ENCODE data around the gene FILIP1. TPM values are rescaled to one million over a fixed set of nuclear protein-coding genes. Genes with fewer than 3 reads are reported as not detected.

Gene FILIP1
- total RNA-seq, 4 donors from 2014 or later, result 57.5 to 123 (median 93.8) TPM

GRCh38 chr6:75300531-75300855 is 193.1 kb downstream of the FILIP1 start:
- no peaks in the 10 kb centered on the region for H3K27me3 ChIP-seq
- TF ChIP-seq POLR2A (IDR thresholded peaks at IDR 0.05), result no peak
- TF ChIP-seq, protein P1, sequence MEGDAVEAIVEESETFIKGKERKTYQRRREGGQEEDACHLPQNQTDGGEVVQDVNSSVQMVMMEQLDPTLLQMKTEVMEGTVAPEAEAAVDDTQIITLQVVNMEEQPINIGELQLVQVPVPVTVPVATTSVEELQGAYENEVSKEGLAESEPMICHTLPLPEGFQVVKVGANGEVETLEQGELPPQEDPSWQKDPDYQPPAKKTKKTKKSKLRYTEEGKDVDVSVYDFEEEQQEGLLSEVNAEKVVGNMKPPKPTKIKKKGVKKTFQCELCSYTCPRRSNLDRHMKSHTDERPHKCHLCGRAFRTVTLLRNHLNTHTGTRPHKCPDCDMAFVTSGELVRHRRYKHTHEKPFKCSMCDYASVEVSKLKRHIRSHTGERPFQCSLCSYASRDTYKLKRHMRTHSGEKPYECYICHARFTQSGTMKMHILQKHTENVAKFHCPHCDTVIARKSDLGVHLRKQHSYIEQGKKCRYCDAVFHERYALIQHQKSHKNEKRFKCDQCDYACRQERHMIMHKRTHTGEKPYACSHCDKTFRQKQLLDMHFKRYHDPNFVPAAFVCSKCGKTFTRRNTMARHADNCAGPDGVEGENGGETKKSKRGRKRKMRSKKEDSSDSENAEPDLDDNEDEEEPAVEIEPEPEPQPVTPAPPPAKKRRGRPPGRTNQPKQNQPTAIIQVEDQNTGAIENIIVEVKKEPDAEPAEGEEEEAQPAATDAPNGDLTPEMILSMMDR (IDR thresholded peaks at IDR 0.05 in 4 of 5, conservative IDR thresholded peaks at IDR 0.05 in 1 of 5), result no peak
- no peaks in the 10 kb centered on the region for H3K36me3 ChIP-seq
- H3K27ac ChIP-seq, result peak overlapping the region; percentile 12 to 58 (median 46)
- intact Hi-C loops (cut with DNase I; ENCODE audit: low total_unique reads) (no loop called here), in situ Hi-C loops (cut with MboI; ENCODE audit: low sequenced_read_pairs in 4 of 4) (no loop called here)
- peaks cover 11 to 17% of the 10 kb centered on the region in 2 donors for H3K4me1 ChIP-seq
- DNase-seq, result no peak
- no peaks in the 10 kb centered on the region for H3K9me3 ChIP-seq
- H3K4me3 ChIP-seq, result no peak overlapping the region
- ATAC-seq, result no peak

DNA sequence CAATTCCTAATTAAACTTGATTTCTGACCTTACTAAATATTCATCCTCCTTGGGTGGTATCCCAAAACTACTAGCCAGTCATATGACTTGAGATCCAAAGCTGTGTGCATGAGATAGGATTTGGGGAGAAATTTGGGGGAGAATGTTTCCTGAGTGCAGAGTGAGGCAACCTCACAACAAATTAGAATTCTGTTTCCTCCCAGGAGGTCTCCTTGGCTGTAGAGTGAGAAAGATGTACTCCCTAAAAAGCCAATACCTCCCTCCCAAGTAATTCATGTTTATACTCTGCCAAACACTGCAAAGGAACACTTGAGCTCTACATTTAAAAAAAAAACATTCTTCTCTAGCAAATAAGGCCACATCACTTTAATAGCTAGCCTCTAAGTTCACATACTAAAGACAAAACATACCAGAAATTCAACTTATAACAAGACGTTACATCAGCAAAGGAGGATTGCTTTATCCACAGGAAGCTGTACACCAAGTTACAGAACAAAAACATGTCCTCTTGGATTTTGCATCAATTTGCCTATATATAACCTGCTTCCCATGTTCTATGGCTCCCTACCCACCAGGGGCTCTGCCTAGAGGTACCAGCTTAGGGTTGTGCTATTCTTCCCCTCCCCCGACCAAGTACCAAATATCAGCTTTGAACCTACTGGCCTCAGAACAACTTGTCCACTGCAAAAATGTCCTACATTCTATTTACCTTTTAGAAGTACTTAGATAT is 193.6 kb downstream of the FILIP1 start:
- H3K9me3 ChIP-seq, result no peaks in the 10 kb centered on the region
- peak overlapping the region; percentile 12 to 58 (median 46) for H3K27ac ChIP-seq
- TF ChIP-seq POLR2A (IDR thresholded peaks at IDR 0.05), result no peak
- TF ChIP-seq, protein P1 (IDR thresholded peaks at IDR 0.05 in 4 of 5, conservative IDR thresholded peaks at IDR 0.05 in 1 of 5), result no peak
- peaks cover 11 to 17% of the 10 kb centered on the region in 2 donors for H3K4me1 ChIP-seq
- no peaks in the 10 kb centered on the region for H3K36me3 ChIP-seq
- no peak overlapping the region for H3K4me3 ChIP-seq
- intact Hi-C loops (cut with DNase I; ENCODE audit: low total_unique reads) (loop anchor here (2.0 kb wide), 1 partner anchor 227 kb away; no protein-coding TSS in a partner anchor), in situ Hi-C loops (cut with MboI; ENCODE audit: low sequenced_read_pairs in 4 of 4) (loop anchor here in 3 of 4 donors (10.0 kb wide), 1 partner anchor 205 kb away; no protein-coding TSS in a partner anchor)
- ATAC-seq (no peak), DNase-seq (no peak)
- H3K27me3 ChIP-seq, result no peaks in the 10 kb centered on the region

- H3K4me1 ChIP-seq, result peaks cover 23 to 27% of the 10 kb centered on the region in 2 donors
- TF ChIP-seq, protein P1 (IDR thresholded peaks at IDR 0.05 in 4 of 5, conservative IDR thresholded peaks at IDR 0.05 in 1 of 5), result peak; percentile 58 to 79 (median 67)
- no peak for TF ChIP-seq POLR2A (IDR thresholded peaks at IDR 0.05)
These were observed 196.5 kb downstream of the FILIP1 start for GRCh38 chr6:75296811-75297779.

DNA sequence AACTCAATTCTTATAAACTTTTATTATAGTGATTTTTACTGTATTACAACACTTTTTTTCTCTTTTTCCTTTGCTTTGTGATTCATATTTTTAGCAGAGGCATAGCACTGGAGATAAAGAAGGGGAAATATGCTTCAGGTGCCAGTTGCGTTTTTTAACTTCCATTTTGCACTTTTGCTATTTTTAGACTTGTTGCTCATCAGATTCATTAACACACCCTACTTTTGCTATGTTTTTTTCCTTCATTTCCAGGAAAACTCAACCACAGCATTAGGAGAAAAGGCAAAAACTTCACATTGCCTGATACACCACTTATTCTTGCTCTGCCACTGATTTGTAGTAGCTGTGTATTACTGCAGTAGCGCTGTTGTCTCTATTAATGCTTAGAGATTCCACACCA is 201.0 kb downstream of the FILIP1 start:
- ATAC-seq, result no peak
- in situ Hi-C loops (cut with MboI; ENCODE audit: low sequenced_read_pairs in 4 of 4), result loop anchor here in 3 of 4 donors (10.0 kb wide), 1 partner anchor 212 kb away; no protein-coding TSS in a partner anchor

More at GRCh38 chr6:75296811-75297779, 196.5 kb downstream of the FILIP1 start:
- no peaks in the 10 kb centered on the region for H3K27me3 ChIP-seq
- no peaks in the 10 kb centered on the region for H3K9me3 ChIP-seq
- ATAC-seq (peak; percentile 43 to 47), DNase-seq (no peak)
- H3K27ac ChIP-seq, result no peak overlapping the region
- H3K36me3 ChIP-seq, result no peaks in the 10 kb centered on the region
- intact Hi-C loops (cut with DNase I; ENCODE audit: low total_unique reads), result loop anchor here (1.0 kb wide), 1 partner anchor 207 kb away; no protein-coding TSS in a partner anchor
- in situ Hi-C loops (cut with MboI; ENCODE audit: low sequenced_read_pairs in 4 of 4), result loop anchor here in 3 of 4 donors (10.0 kb wide), 1 partner anchor 208 kb away; no protein-coding TSS in a partner anchor
- H3K4me3 ChIP-seq, result no peak overlapping the region

More for the DNA sequence above, 201.0 kb downstream of the FILIP1 start:
- Histone ChIP-seq H3K27me3 (no peaks in the 10 kb centered on the region), H3K36me3 (no peaks in the 10 kb centered on the region), H3K4me1 (peaks cover 23 to 33% of the 10 kb centered on the region in 2 donors), H3K9me3 (no peaks in the 10 kb centered on the region), H3K27ac (peak overlapping the region; percentile 19 to 73 (median 57)), H3K4me3 (no peak overlapping the region)
- DNase-seq, result no peak
- intact Hi-C loops (cut with DNase I; ENCODE audit: low total_unique reads), result no loop called here
- TF ChIP-seq, protein P1 (IDR thresholded peaks at IDR 0.05 in 4 of 5, conservative IDR thresholded peaks at IDR 0.05 in 1 of 5), result no peak
- no peak for TF ChIP-seq POLR2A (IDR thresholded peaks at IDR 0.05)
